GM19452 (cell line): Measurements from ENCODE around the gene PAPOLB.

ENCODE experiments used
- ATAC-seq: cut with Tn5 transposase; IDR thresholded peaks from one replicate; pipeline ENCODE4 v1.9.1; 2021; ENCODE audit not compliant: unreplicated experiment

The PAPOLB gene

GRCh38 chr7:4878336-4879335 lies 16.8 kb upstream of the PAPOLB start:
- ATAC-seq, result no peak

- ATAC-seq, result no peak
These were observed 14.8 kb upstream of the PAPOLB start for GRCh38 chr7:4876586-4876985.

- no peak for ATAC-seq
These were observed 13.6 kb upstream of the PAPOLB start for GRCh38 chr7:4875391-4875790.

- ATAC-seq, result no peak
These were observed 11.5 kb upstream of the PAPOLB start for GRCh38 chr7:4873071-4873944.

- no peak for ATAC-seq
These were observed 10.3 kb upstream of the PAPOLB start for GRCh38 chr7:4871930-4872675.

GRCh38 chr7:4871056-4871680 lies 9.3 kb upstream of the PAPOLB start:
- ATAC-seq, result no peak

GRCh38 chr7:4868493-4868892 lies 6.7 kb upstream of the PAPOLB start:
- no peak for ATAC-seq

- ATAC-seq, result no peak
These were observed 5.0 kb upstream of the PAPOLB start for GRCh38 chr7:4866528-4867496.

GRCh38 chr7:4862156-4862555 lies 326 bp upstream of the PAPOLB start:
- ATAC-seq, result no peak

- ATAC-seq, result no peak
These were observed 603 bp downstream of the PAPOLB start for GRCh38 chr7:4861227-4861626.

- no peak for ATAC-seq
These were observed 4.6 kb downstream of the PAPOLB start for GRCh38 chr7:4857189-4857588.

- no peak for ATAC-seq
These were observed 5.3 kb downstream of the PAPOLB start for GRCh38 chr7:4856336-4857057.

GRCh38 chr7:4854916-4855315 lies 6.9 kb downstream of the PAPOLB start:
- ATAC-seq, result no peak

GRCh38 chr7:4851459-4852422 lies 10.1 kb downstream of the PAPOLB start:
- no peak for ATAC-seq

- no peak for ATAC-seq
These were observed 11.5 kb downstream of the PAPOLB start for GRCh38 chr7:4850262-4850795.

GRCh38 chr7:4849390-4849789 lies 12.4 kb downstream of the PAPOLB start:
- ATAC-seq, result no peak

GRCh38 chr7:4845740-4846142 lies 16.1 kb downstream of the PAPOLB start:
- ATAC-seq, result no peak
